SU-DHL-6 (cell line): ENCODE results near the gene TOMM22.

Source experiments
- EZH2phosphoT487 ChIP-seq: fragments of 200-600 bp; sonication (generic), shearing (Covaris generic); conservative IDR thresholded peaks from 2 replicates; pipeline ENCODE4 v1.6.1; 2018; ENCODE audit warnings: mild to moderate bottlenecking, antibody characterized with exemption, low read length, moderate library complexity, mixed read lengths
- TF ChIP-seq, protein P1 (sequence below): fragments of 200-600 bp; sonication (generic); IDR thresholded peaks from one replicate; pipeline ENCODE4 v1.5.1; 2017; ENCODE audit warnings: antibody characterized with exemption, mild to moderate bottlenecking, low read length, moderate library complexity; ENCODE audit not compliant: insufficient read depth, poor library complexity, severe bottlenecking

GRCh38 chr22:38653741-38654140 lies 28.0 kb upstream of the TOMM22 start:
- TF ChIP-seq, protein P1, sequence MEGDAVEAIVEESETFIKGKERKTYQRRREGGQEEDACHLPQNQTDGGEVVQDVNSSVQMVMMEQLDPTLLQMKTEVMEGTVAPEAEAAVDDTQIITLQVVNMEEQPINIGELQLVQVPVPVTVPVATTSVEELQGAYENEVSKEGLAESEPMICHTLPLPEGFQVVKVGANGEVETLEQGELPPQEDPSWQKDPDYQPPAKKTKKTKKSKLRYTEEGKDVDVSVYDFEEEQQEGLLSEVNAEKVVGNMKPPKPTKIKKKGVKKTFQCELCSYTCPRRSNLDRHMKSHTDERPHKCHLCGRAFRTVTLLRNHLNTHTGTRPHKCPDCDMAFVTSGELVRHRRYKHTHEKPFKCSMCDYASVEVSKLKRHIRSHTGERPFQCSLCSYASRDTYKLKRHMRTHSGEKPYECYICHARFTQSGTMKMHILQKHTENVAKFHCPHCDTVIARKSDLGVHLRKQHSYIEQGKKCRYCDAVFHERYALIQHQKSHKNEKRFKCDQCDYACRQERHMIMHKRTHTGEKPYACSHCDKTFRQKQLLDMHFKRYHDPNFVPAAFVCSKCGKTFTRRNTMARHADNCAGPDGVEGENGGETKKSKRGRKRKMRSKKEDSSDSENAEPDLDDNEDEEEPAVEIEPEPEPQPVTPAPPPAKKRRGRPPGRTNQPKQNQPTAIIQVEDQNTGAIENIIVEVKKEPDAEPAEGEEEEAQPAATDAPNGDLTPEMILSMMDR, result no peak
- TF ChIP-seq EZH2phosphoT487, result no peak
